ENCODE results near the gene PITPNM1. TPM values are rescaled to one million over a fixed set of nuclear protein-coding genes. Genes with fewer than 3 reads are reported as not detected.

The PITPNM1 gene
- polyA plus RNA-seq, 1 experiment = 14.4 TPM

GRCh38 chr11:67532889-67533288 is 27.7 kb upstream of the PITPNM1 start:
- no peak for TF ChIP-seq CTCF (IDR thresholded peaks at IDR 0.05; ENCODE audit: insufficient read depth, low read depth, low read length)
- Histone ChIP-seq H3K27me3 (ENCODE audit: control insufficient read depth, insufficient read depth, low read length) (no peaks in the 10 kb centered on the region; the same call in 1 of the 2 replicates), H3K4me3 (ENCODE audit: low read depth, low read length) (no peak overlapping the region), H3K36me3 (ENCODE audit: control insufficient read depth, insufficient read depth, low read length) (no peaks in the 10 kb centered on the region)
- CTCF ChIA-PET = interaction anchor here (0.8 kb wide), 1 partner anchor 9 kb away, joined by 4 read pairs; no protein-coding TSS in a partner anchor
- POLR2A ChIA-PET = no interaction called here
- DNase-seq (ENCODE audit: low read depth) = no peak

DNA sequence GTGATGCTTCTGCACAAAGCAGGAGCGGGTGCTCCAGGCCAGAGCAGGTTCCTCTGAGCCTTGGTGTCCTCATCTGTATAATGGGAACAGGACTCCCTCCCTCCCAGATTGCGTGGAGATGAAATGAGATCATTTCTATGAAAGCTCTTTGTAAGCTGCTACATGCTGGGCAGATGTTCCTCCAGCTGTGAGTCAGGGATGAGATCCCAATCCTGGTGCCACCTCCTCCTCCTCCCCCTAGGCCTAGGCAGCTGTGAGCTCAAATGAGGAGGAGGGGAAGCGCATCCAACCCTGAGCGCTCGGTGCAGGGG is 25.1 kb upstream of the PITPNM1 start:
- ChIA-PET POLR2A (no interaction called here), CTCF (no interaction called here)
- no peak for DNase-seq (ENCODE audit: low read depth)
- Histone ChIP-seq H3K36me3 (ENCODE audit: control insufficient read depth, insufficient read depth, low read length) (no peaks in the 10 kb centered on the region), H3K27me3 (ENCODE audit: control insufficient read depth, insufficient read depth, low read length) (no peaks in the 10 kb centered on the region; the same call in 1 of the 2 replicates), H3K4me3 (ENCODE audit: low read depth, low read length) (no peak overlapping the region)
- TF ChIP-seq CTCF (IDR thresholded peaks at IDR 0.05; ENCODE audit: insufficient read depth, low read depth, low read length) = no peak

DNA sequence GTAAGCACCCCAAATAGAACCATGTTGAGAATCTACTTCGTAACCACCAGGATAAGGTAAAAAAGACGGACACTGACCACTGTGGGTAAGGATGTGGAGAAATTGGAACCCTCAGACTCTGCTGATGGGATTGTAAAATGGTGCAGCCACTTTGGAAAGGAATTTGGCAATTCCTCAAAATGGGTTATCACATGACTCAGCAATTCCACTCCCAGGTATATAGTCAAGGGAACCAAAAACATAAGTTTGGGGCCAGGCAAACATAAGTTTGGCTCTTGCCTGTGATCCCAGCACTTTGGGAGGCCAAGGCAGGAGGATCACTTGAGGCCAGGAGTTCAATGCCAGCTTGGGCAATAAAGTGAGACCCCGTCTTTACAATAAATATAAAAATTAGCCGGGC is 23.2 kb upstream of the PITPNM1 start:
- no peak overlapping the region for H3K4me3 ChIP-seq (ENCODE audit: low read depth, low read length)
- H3K27me3 ChIP-seq (ENCODE audit: control insufficient read depth, insufficient read depth, low read length) = no peaks in the 10 kb centered on the region; the same call in 1 of the 2 replicates
- no peak for TF ChIP-seq CTCF (IDR thresholded peaks at IDR 0.05; ENCODE audit: insufficient read depth, low read depth, low read length)
- no peak for DNase-seq (ENCODE audit: low read depth)
- H3K36me3 ChIP-seq (ENCODE audit: control insufficient read depth, insufficient read depth, low read length) = no peaks in the 10 kb centered on the region
- ChIA-PET POLR2A (no interaction called here), CTCF (no interaction called here)

DNA sequence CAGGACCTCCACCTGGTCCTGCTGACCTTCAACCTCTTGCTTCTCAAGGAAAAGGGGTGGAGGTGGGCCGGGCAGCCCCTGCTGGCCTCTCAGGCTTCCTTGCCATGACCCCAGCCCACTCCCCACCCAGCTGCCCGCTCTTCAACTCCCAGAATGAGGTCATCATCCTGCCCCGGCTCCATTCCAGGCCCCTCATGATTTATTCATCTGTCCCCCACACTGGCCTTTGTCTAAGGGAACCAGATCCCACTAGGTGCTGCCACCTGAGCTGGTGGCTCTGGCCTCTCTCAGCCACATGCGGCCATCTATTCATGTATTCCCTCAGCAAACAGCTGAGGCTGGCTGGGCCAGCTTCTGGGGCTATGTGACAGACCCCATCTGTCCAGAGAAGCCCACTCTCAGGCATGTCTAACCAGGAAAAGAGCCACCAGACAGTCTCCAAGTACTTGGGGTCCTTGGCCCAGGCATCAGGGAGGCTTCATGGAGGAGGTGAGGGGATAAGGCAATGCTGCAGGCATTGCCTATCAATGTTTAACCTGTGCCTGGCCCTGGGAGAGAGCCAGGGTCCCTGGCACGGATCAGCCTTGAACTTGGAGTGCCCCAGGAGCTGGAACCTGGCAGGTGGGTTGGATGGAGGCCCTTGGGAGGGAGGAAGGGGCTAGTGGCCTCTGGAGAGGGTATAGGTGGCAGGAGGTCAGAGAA is 20.3 kb upstream of the PITPNM1 start:
- DNase-seq (ENCODE audit: low read depth) = no peak
- H3K27me3 ChIP-seq (ENCODE audit: control insufficient read depth, insufficient read depth, low read length) = no peaks in the 10 kb centered on the region; the same call in 1 of the 2 replicates
- no peak overlapping the region for H3K4me3 ChIP-seq (ENCODE audit: low read depth, low read length)
- POLR2A ChIA-PET = no interaction called here
- CTCF ChIA-PET = no interaction called here
- H3K36me3 ChIP-seq (ENCODE audit: control insufficient read depth, insufficient read depth, low read length) = no peaks in the 10 kb centered on the region
- no peak for TF ChIP-seq CTCF (IDR thresholded peaks at IDR 0.05; ENCODE audit: insufficient read depth, low read depth, low read length)

- CTCF ChIA-PET = no interaction called here
- no peak for TF ChIP-seq CTCF (IDR thresholded peaks at IDR 0.05; ENCODE audit: insufficient read depth, low read depth, low read length)
These were observed 19.3 kb upstream of the PITPNM1 start for GRCh38 chr11:67524480-67524808.

More at GRCh38 chr11:67524480-67524808, 19.3 kb upstream of the PITPNM1 start:
- DNase-seq (ENCODE audit: low read depth) = no peak
- Histone ChIP-seq H3K4me3 (ENCODE audit: low read depth, low read length) (no peak overlapping the region), H3K27me3 (ENCODE audit: control insufficient read depth, insufficient read depth, low read length) (no peaks in the 10 kb centered on the region; the same call in 1 of the 2 replicates), H3K36me3 (ENCODE audit: control insufficient read depth, insufficient read depth, low read length) (no peaks in the 10 kb centered on the region)
- POLR2A ChIA-PET = no interaction called here

Measured in BJ (cell line).